Muscle layer of colon (tissue), 2 donors: Measurements from ENCODE around the gene MROH9.

ENCODE experiments used
- H3K27ac ChIP-seq: one replicate; pipeline ENCODE4 v1.7.0; 2013; ENCODE audit warnings: low read depth, mild to moderate bottlenecking, low read length, moderate library complexity
- H3K27me3 ChIP-seq, 2 donors: one replicate each; pipeline ENCODE4 v1.7.0; 2013; ENCODE audit warnings: low read length in 2 of 2, mild to moderate bottlenecking in 2 of 2; ENCODE audit not compliant: insufficient read depth in 2 of 2, control insufficient read depth in 1 of 2
- H3K36me3 ChIP-seq: one replicate; pipeline ENCODE4 v1.7.0; 2013; ENCODE audit warnings: mild to moderate bottlenecking, low read length; ENCODE audit not compliant: insufficient read depth
- H3K4me1 ChIP-seq: one replicate; pipeline ENCODE4 v1.7.0; 2013; ENCODE audit warnings: mild to moderate bottlenecking, low read length; ENCODE audit not compliant: insufficient read depth
- H3K4me3 ChIP-seq, 2 donors: one replicate each; pipeline ENCODE4 v1.7.0; 2013; ENCODE audit warnings: low read length in 2 of 2, low read depth in 1 of 2, mild to moderate bottlenecking in 1 of 2, moderate library complexity in 1 of 2
- H3K9ac ChIP-seq: one replicate; pipeline ENCODE4 v1.7.0; 2013; ENCODE audit warnings: low read length
- H3K9me3 ChIP-seq: one replicate; pipeline ENCODE4 v1.7.0; 2013; ENCODE audit warnings: mild to moderate bottlenecking, low read length
- donor health status: abdominal sarcoma.
- donor health status: Adenocarcinoma of cecum.

The MROH9 gene

GRCh38 chr1:171084870-171085269 is 149.5 kb downstream of the MROH9 start:
- Histone ChIP-seq H3K9me3 (no peaks in the 10 kb centered on the region), H3K9ac (no peak overlapping the region), H3K4me1 (peaks cover 6% of the 10 kb centered on the region), H3K4me3 (no peak overlapping the region), H3K27me3 (no peaks in the 10 kb centered on the region), H3K27ac (no peak overlapping the region), H3K36me3 (no peaks in the 10 kb centered on the region)

- Histone ChIP-seq H3K36me3 (no peaks in the 10 kb centered on the region), H3K27ac (no peak overlapping the region), H3K27me3 (no peaks in the 10 kb centered on the region), H3K9ac (no peak overlapping the region), H3K9me3 (no peaks in the 10 kb centered on the region), H3K4me1 (no peaks in the 10 kb centered on the region), H3K4me3 (no peak overlapping the region)
Measured at GRCh38 chr1:171087896-171088295, 152.6 kb downstream of the MROH9 start.

DNA sequence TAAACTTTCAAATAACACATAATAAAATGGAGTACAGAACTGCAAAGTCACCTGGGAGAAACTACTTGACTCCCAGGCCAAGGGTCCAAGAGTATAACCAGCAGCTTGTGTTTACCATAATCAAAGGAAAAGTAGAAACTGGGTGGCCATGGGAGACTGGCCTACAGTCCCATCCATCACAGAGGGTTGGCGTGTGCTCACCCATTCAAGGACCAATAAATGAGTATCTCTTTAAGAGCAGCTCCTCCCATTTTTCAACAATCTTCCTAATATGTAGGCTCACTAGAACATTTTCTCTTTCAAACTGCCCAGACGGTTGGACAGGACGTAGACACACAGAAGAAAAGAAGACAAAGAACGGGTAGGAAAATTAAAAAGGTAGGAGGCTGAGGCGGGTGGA is 155.3 kb downstream of the MROH9 start, which contains the start of gene FMO3:
TSS of gene FMO3 (plus strand) at position 302 of the 400 bp plus-strand sequence. CDS start 1,754 bp downstream, outside the sequence.
- H3K9ac ChIP-seq, result no peak within 1 kb of the TSS
- H3K36me3 ChIP-seq, result no peaks in the 10 kb centered on the region
- H3K9me3 ChIP-seq, result no peaks in the 10 kb centered on the region
- H3K4me1 ChIP-seq, result no peaks in the 10 kb centered on the region
- H3K27ac ChIP-seq, result no peak within 1 kb of the TSS
- H3K27me3 ChIP-seq, result no peaks in the 10 kb centered on the region
- H3K4me3 ChIP-seq, result no peak within 1 kb of the TSS

GRCh38 chr1:171103862-171104261 is 168.5 kb downstream of the MROH9 start:
- Histone ChIP-seq H3K36me3 (no peaks in the 10 kb centered on the region), H3K4me3 (no peak overlapping the region), H3K4me1 (no peaks in the 10 kb centered on the region), H3K27ac (no peak overlapping the region), H3K9ac (no peak overlapping the region), H3K27me3 (no peaks in the 10 kb centered on the region), H3K9me3 (no peaks in the 10 kb centered on the region)

- H3K9me3 ChIP-seq, result no peaks in the 10 kb centered on the region
- no peak overlapping the region for H3K4me3 ChIP-seq
- no peak overlapping the region for H3K9ac ChIP-seq
- no peaks in the 10 kb centered on the region for H3K27me3 ChIP-seq
- H3K27ac ChIP-seq, result no peak overlapping the region
- no peaks in the 10 kb centered on the region for H3K36me3 ChIP-seq
- H3K4me1 ChIP-seq, result no peaks in the 10 kb centered on the region
Measured at GRCh38 chr1:171107262-171107940, 172.1 kb downstream of the MROH9 start.

DNA sequence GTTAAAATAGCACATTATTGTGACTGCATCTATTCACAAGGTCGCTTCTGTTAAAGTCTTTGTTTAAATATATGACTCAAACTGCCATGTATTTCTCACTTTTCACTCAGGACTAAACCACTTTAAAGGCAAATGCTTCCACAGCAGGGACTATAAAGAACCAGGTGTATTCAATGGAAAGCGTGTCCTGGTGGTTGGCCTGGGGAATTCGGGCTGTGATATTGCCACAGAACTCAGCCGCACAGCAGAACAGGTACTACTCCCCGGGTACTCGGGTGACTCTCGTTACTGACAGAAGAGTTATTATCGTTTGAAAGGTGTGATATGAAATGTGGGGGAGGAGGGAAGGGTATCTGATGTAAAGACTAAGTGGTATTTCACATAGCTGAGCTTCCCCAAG is 172.6 kb downstream of the MROH9 start:
- Histone ChIP-seq H3K9ac (no peak overlapping the region), H3K27ac (no peak overlapping the region), H3K4me1 (no peaks in the 10 kb centered on the region), H3K36me3 (no peaks in the 10 kb centered on the region), H3K27me3 (no peaks in the 10 kb centered on the region), H3K4me3 (no peak overlapping the region), H3K9me3 (no peaks in the 10 kb centered on the region)

GRCh38 chr1:171109966-171110365 is 174.6 kb downstream of the MROH9 start:
- no peaks in the 10 kb centered on the region for H3K9me3 ChIP-seq
- H3K9ac ChIP-seq, result no peak overlapping the region
- H3K27me3 ChIP-seq, result no peaks in the 10 kb centered on the region
- H3K4me3 ChIP-seq, result no peak overlapping the region
- H3K36me3 ChIP-seq, result no peaks in the 10 kb centered on the region
- H3K27ac ChIP-seq, result no peak overlapping the region
- H3K4me1 ChIP-seq, result no peaks in the 10 kb centered on the region

DNA sequence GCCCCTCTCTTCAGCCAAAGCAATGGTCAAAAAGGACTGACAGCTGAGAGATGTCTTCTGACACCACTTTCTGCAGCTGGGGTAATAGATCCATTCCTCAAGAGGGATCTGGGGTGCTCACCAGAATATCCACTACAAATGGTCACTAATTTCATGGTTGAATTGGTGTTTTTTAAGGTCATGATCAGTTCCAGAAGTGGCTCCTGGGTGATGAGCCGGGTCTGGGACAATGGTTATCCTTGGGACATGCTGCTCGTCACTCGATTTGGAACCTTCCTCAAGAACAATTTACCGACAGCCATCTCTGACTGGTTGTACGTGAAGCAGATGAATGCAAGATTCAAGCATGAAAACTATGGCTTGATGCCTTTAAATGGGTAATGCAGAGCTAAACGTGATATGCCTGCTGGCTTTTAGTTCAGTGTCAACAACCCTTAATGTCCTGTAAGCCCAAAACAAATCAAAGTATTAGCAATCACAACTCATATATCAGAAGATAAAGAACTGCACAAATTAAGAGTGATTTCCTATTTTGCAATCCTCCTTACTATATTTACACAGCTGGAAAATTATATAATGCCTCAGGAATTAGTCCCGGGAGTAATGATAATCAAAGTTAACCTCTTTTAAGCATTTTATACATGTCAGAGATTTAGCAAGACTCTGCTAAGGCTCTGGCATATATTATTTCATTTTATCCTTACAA is 175.4 kb downstream of the MROH9 start:
- H3K36me3 ChIP-seq, result no peaks in the 10 kb centered on the region
- no peak overlapping the region for H3K27ac ChIP-seq
- no peaks in the 10 kb centered on the region for H3K27me3 ChIP-seq
- no peaks in the 10 kb centered on the region for H3K9me3 ChIP-seq
- H3K4me3 ChIP-seq, result no peak overlapping the region
- no peaks in the 10 kb centered on the region for H3K4me1 ChIP-seq
- no peak overlapping the region for H3K9ac ChIP-seq

GRCh38 chr1:171112119-171112518 is 176.8 kb downstream of the MROH9 start:
- H3K27me3 ChIP-seq, result no peaks in the 10 kb centered on the region
- no peak overlapping the region for H3K4me3 ChIP-seq
- H3K27ac ChIP-seq, result no peak overlapping the region
- H3K4me1 ChIP-seq, result no peaks in the 10 kb centered on the region
- no peaks in the 10 kb centered on the region for H3K9me3 ChIP-seq
- no peak overlapping the region for H3K9ac ChIP-seq
- no peaks in the 10 kb centered on the region for H3K36me3 ChIP-seq

DNA sequence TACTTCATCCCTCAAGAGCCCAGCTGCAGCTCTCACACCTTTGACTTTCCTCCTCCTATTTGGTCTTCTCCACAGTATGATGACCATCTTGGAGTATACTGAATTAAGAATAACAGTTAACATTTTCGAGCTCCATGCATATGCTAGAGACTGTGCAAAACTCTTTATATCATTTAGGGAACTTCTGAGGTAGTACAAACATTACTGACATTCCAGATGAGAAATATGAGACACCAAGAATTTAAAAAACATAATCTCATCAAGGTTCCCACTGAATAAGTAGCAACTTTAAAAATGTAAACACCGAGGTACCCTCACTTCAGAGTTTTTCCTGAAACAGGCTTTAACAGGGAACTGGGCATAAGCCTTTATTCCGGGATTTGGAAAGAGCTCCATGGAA is 178.0 kb downstream of the MROH9 start:
- Histone ChIP-seq H3K9ac (no peak overlapping the region), H3K36me3 (no peaks in the 10 kb centered on the region), H3K9me3 (no peaks in the 10 kb centered on the region), H3K27ac (no peak overlapping the region), H3K27me3 (no peaks in the 10 kb centered on the region), H3K4me1 (no peaks in the 10 kb centered on the region), H3K4me3 (no peak overlapping the region)
